ENCODE data around the gene GPC6.

The GPC6 gene

GRCh38 chr13:93752541-93752940 lies 525.9 kb downstream of the GPC6 start:
- DNase-seq = no peak

- no peak for DNase-seq
These were observed 527.0 kb downstream of the GPC6 start for GRCh38 chr13:93753639-93754038.

- DNase-seq = no peak
These were observed 528.7 kb downstream of the GPC6 start for GRCh38 chr13:93755341-93755740.

GRCh38 chr13:93758575-93758974 lies 532.0 kb downstream of the GPC6 start:
- DNase-seq = no peak

- DNase-seq = no peak
These were observed 536.3 kb downstream of the GPC6 start for GRCh38 chr13:93762708-93763426.

GRCh38 chr13:93765062-93765461 lies 538.5 kb downstream of the GPC6 start:
- no peak for DNase-seq

GRCh38 chr13:93765811-93766210 lies 539.2 kb downstream of the GPC6 start:
- no peak for DNase-seq

GRCh38 chr13:93766719-93767118 lies 540.1 kb downstream of the GPC6 start:
- DNase-seq = no peak

GRCh38 chr13:93767180-93767916 lies 540.7 kb downstream of the GPC6 start:
- no peak for DNase-seq

GRCh38 chr13:93767917-93768409 lies 541.4 kb downstream of the GPC6 start:
- no peak for DNase-seq

- DNase-seq = no peak
These were observed 542.5 kb downstream of the GPC6 start for GRCh38 chr13:93769101-93769500.

- no peak for DNase-seq
These were observed 543.0 kb downstream of the GPC6 start for GRCh38 chr13:93769607-93770006.

GRCh38 chr13:93771227-93771626 lies 544.6 kb downstream of the GPC6 start:
- no peak for DNase-seq

- DNase-seq = no peak
These were observed 545.2 kb downstream of the GPC6 start for GRCh38 chr13:93771782-93772181.

GRCh38 chr13:93774506-93774905 lies 547.9 kb downstream of the GPC6 start:
- no peak for DNase-seq

- DNase-seq = no peak
These were observed 548.4 kb downstream of the GPC6 start for GRCh38 chr13:93775027-93775426.

GRCh38 chr13:93775507-93776108 lies 549.0 kb downstream of the GPC6 start:
- no peak for DNase-seq

GRCh38 chr13:93776936-93777335 lies 550.3 kb downstream of the GPC6 start:
- DNase-seq = no peak

- no peak for DNase-seq
These were observed 550.9 kb downstream of the GPC6 start for GRCh38 chr13:93777504-93777903.

- DNase-seq = no peak
These were observed 551.9 kb downstream of the GPC6 start for GRCh38 chr13:93778548-93778947.

GRCh38 chr13:93784191-93784590 lies 557.6 kb downstream of the GPC6 start:
- DNase-seq = no peak

GRCh38 chr13:93786846-93787489 lies 560.4 kb downstream of the GPC6 start:
- DNase-seq = no peak

GRCh38 chr13:93788456-93788855 lies 561.8 kb downstream of the GPC6 start:
- no peak for DNase-seq
